K562 (cell line): ENCODE measurements around the gene NOL12. TPM values are rescaled to one million over a fixed set of nuclear protein-coding genes. Genes with fewer than 3 reads are reported as not detected.

Source experiments
- ARHGAP35 ChIP-seq: fragments of 450-650 bp; IDR thresholded peaks from 2 replicates; pipeline ENCODE4 v1.6.1; 2018; ENCODE audit not compliant: partially characterized antibody
- CCAR2 ChIP-seq: fragments of 200-400 bp; formaldehyde crosslinking; IDR thresholded peaks from 2 replicates; pipeline ENCODE4 v1.6.1; 2017; ENCODE audit warnings: mild to moderate bottlenecking, low read depth, low read length
- CSDE1 ChIP-seq, 2 experiments: fragments of 450-650 bp; IDR thresholded peaks; 2 replicates each; pipeline ENCODE4 v1.6.1; 2016; ENCODE audit warnings: mild to moderate bottlenecking in 1 of 2
- CUX1 ChIP-seq: fragments of 200-800 bp; sonication (Bioruptor generic); IDR thresholded peaks from 2 replicates; pipeline ENCODE4 v1.6.1; 2016; ENCODE audit warnings: missing genetic modification characterization, missing compliant biosample characterization
- GABPB2 ChIP-seq: fragments of 250-450 bp; sonication (Bioruptor Pico); conservative IDR thresholded peaks from 2 replicates; pipeline ENCODE4 v1.5.1; 2021; ENCODE audit warnings: mild to moderate bottlenecking
- HNRNPK ChIP-seq: fragments of 200-400 bp; formaldehyde crosslinking; IDR thresholded peaks from one replicate; pipeline ENCODE4 v1.6.1; 2018; ENCODE audit warnings: mild to moderate bottlenecking, low read depth, low read length; ENCODE audit not compliant: poor library complexity, severe bottlenecking
- KAT2B ChIP-seq: IDR thresholded peaks from one replicate; pipeline ENCODE4 v1.6.1; 2012; ENCODE audit warnings: low read depth, mild to moderate bottlenecking, control low read depth, inconsistent platforms, low read length, moderate library complexity
- MEF2D ChIP-seq: conservative IDR thresholded peaks from 2 replicates; pipeline ENCODE4 v1.6.1; 2016; ENCODE audit warnings: low read depth, missing genetic modification characterization, missing compliant biosample characterization
- NFE2L1 ChIP-seq: fragments of 450-650 bp; IDR thresholded peaks from 2 replicates; pipeline ENCODE4 v1.6.1; 2016; ENCODE audit warnings: missing genetic modification characterization, low read depth, mild to moderate bottlenecking, missing compliant biosample characterization, moderate library complexity, borderline replicate concordance
- SMARCE1 ChIP-seq: fragments of 450-650 bp; IDR thresholded peaks from 2 replicates; pipeline ENCODE4 v1.7.1; 2016; ENCODE audit warnings: mild to moderate bottlenecking
- ZNF311 ChIP-seq: fragments of 250-450 bp; sonication (Bioruptor Pico); IDR thresholded peaks from 2 replicates; pipeline ENCODE4 v1.4.0; 2020; ENCODE audit warnings: mild to moderate bottlenecking, moderate library complexity
- polyA plus RNA-seq, 8 experiments: library from polyadenylated mRNA; depleted of rRNA in 4 of 8; stranded (reverse) in 5 of 8; unstranded in 3 of 8; fragments of >200 nt; fragmentation: Nextera tagmentation in 2 of 8; fragmentation: Illumina TruSeq in 1 of 8; extraction: Ambion mirVana in 2 of 8; extraction: Trizol in 1 of 8; gene quantifications; 2 replicates each; pipeline versions ENCODE4 v1.2.1 to v1.2.3, GENCODE V29; 2011 to 2014; ENCODE audit warnings: inconsistent platforms in 1 of 8, missing spikeins in 1 of 8
- total RNA-seq, 7 experiments: library from RNA; depleted of rRNA in 6 of 7; stranded (reverse); fragments of >200 nt in 6 of 7; fragmentation: Illumina TruSeq in 2 of 7; extraction: Trizol in 2 of 7; gene quantifications; 2 replicates each; pipeline versions ENCODE4 v1.2.1 to v1.2.3, GENCODE V29; 2011 to 2021; ENCODE audit warnings: low replicate concordance in 1 of 7
- TF ChIP-seq, protein P1 (sequence below): sonication (generic); formaldehyde crosslinking; IDR thresholded peaks from 2 replicates; pipeline ENCODE4 v1.8.1; 2023; ENCODE audit warnings: mild to moderate bottlenecking, missing genetic modification reagents
- TF ChIP-seq, protein P2 (sequence below): fragments of 450-650 bp; IDR thresholded peaks from 2 replicates; pipeline ENCODE4 v1.6.1; 2018; ENCODE audit not compliant: partially characterized antibody
- TF ChIP-seq, protein P3 (sequence below): sonication (generic); formaldehyde crosslinking; IDR thresholded peaks from 2 replicates; pipeline ENCODE4 v1.5.0; 2020; ENCODE audit warnings: missing genetic modification reagents

NOL12 gene
- total and polyA plus RNA-seq, 9 of the 15 experiments (the other 6 are each of a cell fraction or from before 2014, with no cell fraction given) = 2.8 to 40.9 (median 28.5) TPM

- TF ChIP-seq CUX1 (no peak), GABPB2 (CRISPR knock-in tag) (no peak), MEF2D (tag) (no peak), CCAR2 (no peak), CSDE1 (IDR thresholded peaks at IDR 0.05) (no peak), KAT2B (no peak), ZNF311 (CRISPR knock-in tag) (no peak), ARHGAP35 (no peak), HNRNPK (no peak), NFE2L1 (tag) (no peak), SMARCE1 (no peak)
- TF ChIP-seq, protein P1, sequence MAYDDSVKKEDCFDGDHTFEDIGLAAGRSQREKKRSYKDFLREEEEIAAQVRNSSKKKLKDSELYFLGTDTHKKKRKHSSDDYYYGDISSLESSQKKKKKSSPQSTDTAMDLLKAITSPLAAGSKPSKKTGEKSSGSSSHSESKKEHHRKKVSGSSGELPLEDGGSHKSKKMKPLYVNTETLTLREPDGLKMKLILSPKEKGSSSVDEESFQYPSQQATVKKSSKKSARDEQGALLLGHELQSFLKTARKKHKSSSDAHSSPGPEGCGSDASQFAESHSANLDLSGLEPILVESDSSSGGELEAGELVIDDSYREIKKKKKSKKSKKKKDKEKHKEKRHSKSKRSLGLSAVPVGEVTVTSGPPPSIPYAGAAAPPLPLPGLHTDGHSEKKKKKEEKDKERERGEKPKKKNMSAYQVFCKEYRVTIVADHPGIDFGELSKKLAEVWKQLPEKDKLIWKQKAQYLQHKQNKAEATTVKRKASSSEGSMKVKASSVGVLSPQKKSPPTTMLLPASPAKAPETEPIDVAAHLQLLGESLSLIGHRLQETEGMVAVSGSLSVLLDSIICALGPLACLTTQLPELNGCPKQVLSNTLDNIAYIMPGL = no peak
- TF ChIP-seq, protein P2, sequence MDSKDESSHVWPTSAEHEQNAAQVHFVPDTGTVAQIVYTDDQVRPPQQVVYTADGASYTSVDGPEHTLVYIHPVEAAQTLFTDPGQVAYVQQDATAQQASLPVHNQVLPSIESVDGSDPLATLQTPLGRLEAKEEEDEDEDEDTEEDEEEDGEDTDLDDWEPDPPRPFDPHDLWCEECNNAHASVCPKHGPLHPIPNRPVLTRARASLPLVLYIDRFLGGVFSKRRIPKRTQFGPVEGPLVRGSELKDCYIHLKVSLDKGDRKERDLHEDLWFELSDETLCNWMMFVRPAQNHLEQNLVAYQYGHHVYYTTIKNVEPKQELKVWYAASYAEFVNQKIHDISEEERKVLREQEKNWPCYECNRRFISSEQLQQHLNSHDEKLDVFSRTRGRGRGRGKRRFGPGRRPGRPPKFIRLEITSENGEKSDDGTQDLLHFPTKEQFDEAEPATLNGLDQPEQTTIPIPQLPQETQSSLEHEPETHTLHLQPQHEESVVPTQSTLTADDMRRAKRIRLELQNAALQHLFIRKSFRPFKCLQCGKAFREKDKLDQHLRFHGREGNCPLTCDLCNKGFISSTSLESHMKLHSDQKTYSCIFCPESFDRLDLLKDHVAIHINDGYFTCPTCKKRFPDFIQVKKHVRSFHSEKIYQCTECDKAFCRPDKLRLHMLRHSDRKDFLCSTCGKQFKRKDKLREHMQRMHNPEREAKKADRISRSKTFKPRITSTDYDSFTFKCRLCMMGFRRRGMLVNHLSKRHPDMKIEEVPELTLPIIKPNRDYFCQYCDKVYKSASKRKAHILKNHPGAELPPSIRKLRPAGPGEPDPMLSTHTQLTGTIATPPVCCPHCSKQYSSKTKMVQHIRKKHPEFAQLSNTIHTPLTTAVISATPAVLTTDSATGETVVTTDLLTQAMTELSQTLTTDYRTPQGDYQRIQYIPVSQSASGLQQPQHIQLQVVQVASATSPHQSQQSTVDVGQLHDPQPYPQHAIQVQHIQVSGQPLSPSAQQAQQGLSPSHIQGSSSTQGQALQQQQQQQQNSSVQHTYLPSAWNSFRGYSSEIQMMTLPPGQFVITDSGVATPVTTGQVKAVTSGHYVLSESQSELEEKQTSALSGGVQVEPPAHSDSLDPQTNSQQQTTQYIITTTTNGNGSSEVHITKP = peak; percentile 9
- TF ChIP-seq, protein P3, sequence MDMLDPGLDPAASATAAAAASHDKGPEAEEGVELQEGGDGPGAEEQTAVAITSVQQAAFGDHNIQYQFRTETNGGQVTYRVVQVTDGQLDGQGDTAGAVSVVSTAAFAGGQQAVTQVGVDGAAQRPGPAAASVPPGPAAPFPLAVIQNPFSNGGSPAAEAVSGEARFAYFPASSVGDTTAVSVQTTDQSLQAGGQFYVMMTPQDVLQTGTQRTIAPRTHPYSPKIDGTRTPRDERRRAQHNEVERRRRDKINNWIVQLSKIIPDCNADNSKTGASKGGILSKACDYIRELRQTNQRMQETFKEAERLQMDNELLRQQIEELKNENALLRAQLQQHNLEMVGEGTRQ (CRISPR knock-in tag) = no peak
Observed at GRCh38 chr22:37696657-37697537, 10.8 kb downstream of the NOL12 start, which contains the start of gene TRIOBP (continued).
